ENCODE data around the gene MED13L.

DNA sequence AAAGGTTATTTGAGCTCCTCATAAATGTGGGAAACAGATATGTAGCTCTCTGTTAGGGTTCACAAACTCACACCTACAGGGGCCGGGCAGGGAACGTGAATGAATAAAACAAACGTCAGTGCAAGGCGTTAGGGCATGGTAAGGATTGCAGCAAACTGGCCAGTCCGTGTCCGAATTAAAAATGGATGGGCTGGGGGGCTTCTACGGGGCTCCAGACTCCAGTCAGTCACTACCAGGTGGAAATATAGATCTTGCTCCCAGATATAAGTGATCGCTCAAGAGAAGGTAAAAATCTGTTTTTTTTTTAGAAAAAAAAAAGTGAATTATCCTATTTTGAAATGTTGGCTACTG lies 333.1 kb downstream of the MED13L start:
- TF ChIP-seq, protein P1, sequence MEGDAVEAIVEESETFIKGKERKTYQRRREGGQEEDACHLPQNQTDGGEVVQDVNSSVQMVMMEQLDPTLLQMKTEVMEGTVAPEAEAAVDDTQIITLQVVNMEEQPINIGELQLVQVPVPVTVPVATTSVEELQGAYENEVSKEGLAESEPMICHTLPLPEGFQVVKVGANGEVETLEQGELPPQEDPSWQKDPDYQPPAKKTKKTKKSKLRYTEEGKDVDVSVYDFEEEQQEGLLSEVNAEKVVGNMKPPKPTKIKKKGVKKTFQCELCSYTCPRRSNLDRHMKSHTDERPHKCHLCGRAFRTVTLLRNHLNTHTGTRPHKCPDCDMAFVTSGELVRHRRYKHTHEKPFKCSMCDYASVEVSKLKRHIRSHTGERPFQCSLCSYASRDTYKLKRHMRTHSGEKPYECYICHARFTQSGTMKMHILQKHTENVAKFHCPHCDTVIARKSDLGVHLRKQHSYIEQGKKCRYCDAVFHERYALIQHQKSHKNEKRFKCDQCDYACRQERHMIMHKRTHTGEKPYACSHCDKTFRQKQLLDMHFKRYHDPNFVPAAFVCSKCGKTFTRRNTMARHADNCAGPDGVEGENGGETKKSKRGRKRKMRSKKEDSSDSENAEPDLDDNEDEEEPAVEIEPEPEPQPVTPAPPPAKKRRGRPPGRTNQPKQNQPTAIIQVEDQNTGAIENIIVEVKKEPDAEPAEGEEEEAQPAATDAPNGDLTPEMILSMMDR (conservative IDR thresholded peaks at IDR 0.05; ENCODE audit: low read depth, low read length), result no peak
- TF ChIP-seq EZH2 (IDR thresholded peaks at IDR 0.05; ENCODE audit: borderline replicate concordance, low read depth, low read length, poor library complexity, severe bottlenecking), result no peak

Measured in A673 (cell line).